CD14-positive monocyte (primary cell): ENCODE measurements around the gene ODC1. TPM values are rescaled to one million over a fixed set of nuclear protein-coding genes. Genes with fewer than 3 reads are reported as not detected.

Experiments
- DNase-seq, 3 donors: peaks; one replicate each; pipeline ENCODE4 v3.0.0-alpha.2; 2011 to 2022
- H2AFZ ChIP-seq: 2 replicates; pipeline ENCODE4 v1.6.0; 2012; ENCODE audit warnings: mild to moderate bottlenecking, low read depth, low read length, inconsistent platforms; ENCODE audit not compliant: insufficient read depth, poor library complexity, severe bottlenecking
- H3K27ac ChIP-seq, 2 donors: 1 replicate in 1 of 2; 2 replicates in 1 of 2; pipeline ENCODE4 v1.5.1; 2012 to 2013; ENCODE audit warnings: low read length in 2 of 2, control low read depth in 1 of 2, inconsistent platforms in 1 of 2, low read depth in 1 of 2, mild to moderate bottlenecking in 1 of 2
- H3K27me3 ChIP-seq, 2 donors: one replicate each; pipeline versions ENCODE4 v1.6.0 to v1.6.1; 2011 to 2013; ENCODE audit warnings: low read length in 2 of 2; ENCODE audit not compliant: control insufficient read depth in 2 of 2, insufficient read depth in 2 of 2
- H3K36me3 ChIP-seq, 2 donors: replicated peaks in 1 of 2; 1 replicate in 1 of 2; 2 replicates in 1 of 2; pipeline versions ENCODE4 v1.5.1 to v1.6.1; 2012 to 2013; ENCODE audit warnings: low read length in 2 of 2, control low read depth in 1 of 2, inconsistent platforms in 1 of 2, mild to moderate bottlenecking in 1 of 2; ENCODE audit not compliant: insufficient read depth in 2 of 2, control insufficient read depth in 1 of 2
- H3K4me1 ChIP-seq, 2 donors: 1 replicate in 1 of 2; 2 replicates in 1 of 2; pipeline versions ENCODE4 v1.5.1 to v1.6.1; 2012 to 2013; ENCODE audit warnings: low read length in 2 of 2, control low read depth in 1 of 2, inconsistent platforms in 1 of 2, mild to moderate bottlenecking in 1 of 2, moderate library complexity in 1 of 2; ENCODE audit not compliant: insufficient read depth in 2 of 2, control insufficient read depth in 1 of 2
- H3K4me2 ChIP-seq: replicated peaks from 2 replicates; pipeline ENCODE3; 2012; ENCODE audit warnings: low read length, moderate library complexity, mild to moderate bottlenecking; ENCODE audit not compliant: poor library complexity, severe bottlenecking; ENCODE audit errors: extremely low read depth
- H3K4me3 ChIP-seq, 3 experiments: fragments of 200-600 bp in 1 of 3; sonication (generic) in 1 of 3; replicated peaks in 1 of 3; 1 replicate in 2 of 3; 2 replicates in 1 of 3; pipeline ENCODE4 v1.5.1; 2011 to 2013; ENCODE audit warnings: low read length in 3 of 3, mild to moderate bottlenecking in 3 of 3, control low read depth in 2 of 3, low read depth in 2 of 3, inconsistent platforms in 1 of 3, moderate library complexity in 1 of 3
- H3K79me2 ChIP-seq: 2 replicates; pipeline ENCODE4 v1.6.0; 2012; ENCODE audit warnings: mild to moderate bottlenecking, control low read depth, inconsistent platforms, low read length, moderate library complexity; ENCODE audit not compliant: insufficient read depth
- H3K9ac ChIP-seq: 2 replicates; pipeline ENCODE4 v1.6.0; 2017; ENCODE audit warnings: low read length, mild to moderate bottlenecking; ENCODE audit not compliant: insufficient read depth, poor library complexity, severe bottlenecking
- H3K9me3 ChIP-seq, 2 donors: replicated peaks in 1 of 2; 1 replicate in 1 of 2; 2 replicates in 1 of 2; pipeline versions ENCODE4 v1.5.1 to v1.6.1; 2012 to 2013; ENCODE audit warnings: low read length in 2 of 2, control low read depth in 1 of 2; ENCODE audit not compliant: control insufficient read depth in 1 of 2, insufficient read depth in 1 of 2
- H4K20me1 ChIP-seq: 2 replicates; pipeline ENCODE4 v1.6.0; 2012; ENCODE audit warnings: mild to moderate bottlenecking, low read length, control low read depth, moderate library complexity; ENCODE audit not compliant: insufficient read depth
- H3K27ac Mint-ChIP-seq, 7 donors: one replicate each; pipeline ENCODE4 v1.8.0; 2020; ENCODE audit warnings: mild to moderate bottlenecking in 7 of 7, mixed read lengths in 7 of 7, moderate library complexity in 6 of 7, inconsistent platforms in 2 of 7
- H3K27me3 Mint-ChIP-seq, 3 donors: one replicate each; pipeline ENCODE4 v1.8.0; 2021 to 2022; ENCODE audit warnings: low read depth in 3 of 3, mild to moderate bottlenecking in 3 of 3, mixed read lengths in 3 of 3, moderate library complexity in 3 of 3, inconsistent platforms in 1 of 3
- H3K36me3 Mint-ChIP-seq, 2 donors: one replicate each; pipeline ENCODE4 v1.8.0; 2020; ENCODE audit warnings: mixed read lengths in 2 of 2, inconsistent platforms in 1 of 2, mild to moderate bottlenecking in 1 of 2
- H3K4me1 Mint-ChIP-seq: one replicate; pipeline ENCODE4 v1.8.0; 2020; ENCODE audit warnings: mild to moderate bottlenecking, mixed read lengths
- H3K4me3 Mint-ChIP-seq, 2 donors: one replicate each; pipeline ENCODE4 v1.8.0; 2020; ENCODE audit warnings: mild to moderate bottlenecking in 2 of 2, mixed read lengths in 2 of 2, moderate library complexity in 1 of 2
- H3K9me3 Mint-ChIP-seq, 7 donors: one replicate each; pipeline ENCODE4 v1.8.0; 2020 to 2022; ENCODE audit warnings: mixed read lengths in 7 of 7, mild to moderate bottlenecking in 6 of 7, moderate library complexity in 6 of 7, inconsistent platforms in 2 of 7
- WGBS: methylation state at CpG from one replicate; pipeline ENCODE4 v1.1.5; 2013; ENCODE audit warnings: missing lambda C conversion rate; ENCODE audit not compliant: insufficient coverage; 5-methylcytosine and 5-hydroxymethylcytosine counted together
- intact Hi-C, 2 donors: fragments of 100-400 bp; cut with micrococcal nuclease; formaldehyde crosslinking; loops; one replicate each; pipeline versions ENCODE4 v1.15.0 to v1.15.1; 2023
- polyA plus RNA-seq, 3 donors: library from polyadenylated mRNA; depleted of rRNA in 1 of 3; unstranded in 2 of 3; stranded (reverse) in 1 of 3; fragments of 300-500 nt in 2 of 3; fragments of >200 nt in 1 of 3; fragmentation: Illumina TruSeq in 2 of 3; gene quantifications; 1 replicate in 2 of 3; 2 replicates in 1 of 3; pipeline ENCODE4 v1.2.3, GENCODE V29; 2012 to 2021
- small RNA-seq: library from RNA; depleted of rRNA; stranded (forward); fragments of <200 nt; gene quantifications from one replicate; pipeline ENCODE3, GENCODE V24; 2012; ENCODE audit warnings: low read depth; ENCODE audit not compliant: insufficient read length
- TF ChIP-seq, protein P1 (sequence below): fragments of 200-600 bp; IDR thresholded peaks from one replicate; pipeline ENCODE4 v1.8.0; 2022; ENCODE audit warnings: antibody characterized with exemption, mild to moderate bottlenecking

Gene ODC1
- polyA plus RNA-seq, 3 donors: 22.7 to 27.3 (median 23.6) TPM

DNA sequence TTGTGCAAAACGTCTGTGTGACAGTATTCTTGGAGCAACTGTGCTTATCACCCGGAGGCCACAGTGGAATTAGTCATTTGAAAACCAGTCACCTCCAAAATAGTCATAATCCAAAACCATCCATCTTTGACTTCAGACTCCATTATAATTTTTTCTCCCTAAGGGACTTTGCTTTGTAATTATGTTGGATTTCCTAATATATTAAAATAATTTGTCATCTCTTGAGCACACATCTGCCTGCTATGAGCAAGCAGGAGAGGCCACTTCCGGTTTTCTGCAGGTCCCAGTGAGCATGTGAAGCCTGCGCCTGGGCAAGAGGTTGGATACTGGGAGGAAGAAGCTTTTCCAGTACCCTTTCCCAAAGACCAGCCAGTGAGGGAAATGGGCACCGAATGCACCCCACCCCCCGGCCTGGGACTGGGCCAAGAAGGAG lies 57.7 kb downstream of the ODC1 start:
- no peaks in the 10 kb centered on the region for H3K27me3 ChIP-seq
- H3K9ac ChIP-seq: peak overlapping the region; percentile 23
- H3K27ac ChIP-seq: peak overlapping the region; percentile 41 to 87
- H3K27ac Mint-ChIP-seq: peak overlapping the region; percentile 78 to 94 (median 88)
- H3K36me3 ChIP-seq: no peaks in the 10 kb centered on the region
- peaks cover 82% of the 10 kb centered on the region for H4K20me1 ChIP-seq
- H3K9me3 Mint-ChIP-seq: peaks cover 0 to 1% (median 0%) of the 10 kb centered on the region in 7 donors
- no peak overlapping the region for H3K4me3 ChIP-seq
- DNase-seq: peak; percentile 51 to 82 (median 67)
- H2AFZ ChIP-seq: no peak overlapping the region
- WGBS: no CpG with 5 or more reads among the region's 6 CpGs
- intact Hi-C loops: no loop called here
- no peaks in the 10 kb centered on the region for H3K27me3 Mint-ChIP-seq
- H3K79me2 ChIP-seq: peaks cover 98% of the 10 kb centered on the region
- TF ChIP-seq, protein P1, sequence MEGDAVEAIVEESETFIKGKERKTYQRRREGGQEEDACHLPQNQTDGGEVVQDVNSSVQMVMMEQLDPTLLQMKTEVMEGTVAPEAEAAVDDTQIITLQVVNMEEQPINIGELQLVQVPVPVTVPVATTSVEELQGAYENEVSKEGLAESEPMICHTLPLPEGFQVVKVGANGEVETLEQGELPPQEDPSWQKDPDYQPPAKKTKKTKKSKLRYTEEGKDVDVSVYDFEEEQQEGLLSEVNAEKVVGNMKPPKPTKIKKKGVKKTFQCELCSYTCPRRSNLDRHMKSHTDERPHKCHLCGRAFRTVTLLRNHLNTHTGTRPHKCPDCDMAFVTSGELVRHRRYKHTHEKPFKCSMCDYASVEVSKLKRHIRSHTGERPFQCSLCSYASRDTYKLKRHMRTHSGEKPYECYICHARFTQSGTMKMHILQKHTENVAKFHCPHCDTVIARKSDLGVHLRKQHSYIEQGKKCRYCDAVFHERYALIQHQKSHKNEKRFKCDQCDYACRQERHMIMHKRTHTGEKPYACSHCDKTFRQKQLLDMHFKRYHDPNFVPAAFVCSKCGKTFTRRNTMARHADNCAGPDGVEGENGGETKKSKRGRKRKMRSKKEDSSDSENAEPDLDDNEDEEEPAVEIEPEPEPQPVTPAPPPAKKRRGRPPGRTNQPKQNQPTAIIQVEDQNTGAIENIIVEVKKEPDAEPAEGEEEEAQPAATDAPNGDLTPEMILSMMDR: no peak
- H3K4me2 ChIP-seq: peak overlapping the region; percentile 30
- no peak overlapping the region for H3K4me3 Mint-ChIP-seq
- H3K36me3 Mint-ChIP-seq: peaks cover 21 to 25% of the 10 kb centered on the region in 2 donors
- H3K9me3 ChIP-seq: no peaks in the 10 kb centered on the region
- H3K4me1 ChIP-seq: peaks cover 54 to 64% of the 10 kb centered on the region in 2 donors
- peaks cover 76% of the 10 kb centered on the region for H3K4me1 Mint-ChIP-seq

Small RNA genes lying within 50 kb of the gene (small RNA-seq; reads per million reads assigned to genes)
- 6.1 reads per million, percentile 59 among the genes with 10 or more reads in this experiment for gene SNORA80B

Other genes starting within 250 kb of the ODC1 start
- gene HPCAL1, start 145.4 kb downstream of the ODC1 start, polyA plus RNA-seq: 10 to 100 TPM; 82.1 to 99.5 (median 98.0) TPM
- gene NOL10, start 241.6 kb upstream of the ODC1 start, polyA plus RNA-seq: 10 to 100 TPM in 1 of 3 donors, 1 to 10 TPM in 2; 8.4 to 12.8 (median 9.9) TPM